A549 (cell line): Measurements from ENCODE around the gene TREM2. TPM values are rescaled to one million over a fixed set of nuclear protein-coding genes. Genes with fewer than 3 reads are reported as not detected.

Experiments used
- ATAC-seq, 2 experiments: fragments of 200-7000 bp in 1 of 2; fragments of >200 bp in 1 of 2; cut with Nextera tagmentation in 1 of 2; cut with Tn5 transposase in 1 of 2; 3 replicates each; pipeline versions ENCODE4 v1.8.0 to v1.9.1; 2018 to 2020; ENCODE audit warnings: mild to moderate bottlenecking in 1 of 2, moderate library complexity in 1 of 2
- CTCF ChIA-PET: fragments of 300-600 bp; sonication (Branson Sonifier 250); formaldehyde crosslinking; extraction: SDS; loops from one replicate; lab custom pipeline; 2021; ENCODE audit warnings: antibody characterized with exemption, inconsistent platforms; lab: Yijun Ruan, JAX
- POLR2A ChIA-PET: fragments of 350-600 bp; formaldehyde crosslinking; extraction: SDS; loops from one replicate; lab custom pipeline; 2021; ENCODE audit warnings: antibody characterized with exemption, inconsistent platforms; lab: Yijun Ruan, JAX
- DNase-seq, 2 experiments: peaks; one replicate each; pipeline versions ENCODE4 v3.0.0 to v3.0.0-alpha.2; 2011 to 2016; ENCODE audit warnings: low read depth in 1 of 2, low spot score in 1 of 2
- FAIRE-seq: peaks from 2 replicates; lab custom pipeline; 2011; peaks lifted over from hg19 to GRCh38; lab: Jason Lieb, UNC
- H3K27ac ChIP-seq, 2 experiments: fragments of >200 bp; sonication (Bioruptor Twin); formaldehyde crosslinking; 3 replicates each; pipeline ENCODE4 v1.5.1; 2016 to 2017
- H3K4me1 ChIP-seq: fragments of >200 bp; sonication (Bioruptor Twin); formaldehyde crosslinking; 3 replicates; pipeline ENCODE4 v1.6.1; 2016
- H3K4me2 ChIP-seq: fragments of >200 bp; sonication (Bioruptor Twin); formaldehyde crosslinking; 3 replicates; pipeline ENCODE4 v1.6.1; 2016
- H3K4me3 ChIP-seq: fragments of >200 bp; sonication (Bioruptor Twin); formaldehyde crosslinking; 3 replicates; pipeline ENCODE4 v1.5.1; 2016
- H3K9me3 ChIP-seq: fragments of >200 bp; sonication (Bioruptor Twin); formaldehyde crosslinking; 3 replicates; pipeline ENCODE4 v1.6.1; 2016
- BCL3 ChIP-seq: fragments of >200 bp; sonication (Bioruptor Twin); formaldehyde crosslinking; IDR thresholded peaks from 3 replicates; pipeline ENCODE4 v1.6.1; 2016
- BHLHE40 ChIP-seq: IDR thresholded peaks from 2 replicates; pipeline ENCODE4 v1.6.1; 2012; ENCODE audit warnings: low read depth, low read length, inconsistent platforms
- CEBPB ChIP-seq, 2 experiments: fragments of >200 bp in 1 of 2; sonication (Bioruptor Twin) in 1 of 2; formaldehyde crosslinking in 1 of 2; IDR thresholded peaks; 2 replicates each; pipeline ENCODE4 v1.6.1; 2012 to 2016
- CHD2 ChIP-seq: fragments of 150-350 bp; IDR thresholded peaks from 2 replicates; pipeline ENCODE4 v1.6.1; 2014; ENCODE audit warnings: low read length; ENCODE audit not compliant: partially characterized antibody
- CHD4 ChIP-seq: fragments of 200-600 bp; sonication (generic); IDR thresholded peaks from 2 replicates; pipeline ENCODE4 v1.6.1; 2016; ENCODE audit warnings: antibody characterized with exemption, mild to moderate bottlenecking, borderline replicate concordance
- CTCF ChIP-seq: fragments of >200 bp; sonication (Bioruptor Twin); formaldehyde crosslinking; IDR thresholded peaks from 3 replicates; pipeline ENCODE4 v1.5.1; 2016
- E2F6 ChIP-seq: IDR thresholded peaks from 2 replicates; pipeline ENCODE4 v1.6.1; 2012; ENCODE audit warnings: low read depth, borderline replicate concordance
- EHF ChIP-seq: fragments of 250-450 bp; sonication (Bioruptor Pico); IDR thresholded peaks from 2 replicates; pipeline ENCODE4 v1.5.0; 2020; ENCODE audit warnings: mild to moderate bottlenecking
- ELK1 ChIP-seq: fragments of 150-350 bp; IDR thresholded peaks from 2 replicates; pipeline ENCODE4 v1.6.1; 2014; ENCODE audit warnings: low read depth, mild to moderate bottlenecking, low read length
- FOSL2 ChIP-seq, 2 experiments: fragments of 450-650 bp in 1 of 2; fragments of >200 bp in 1 of 2; sonication (Bioruptor Twin) in 1 of 2; formaldehyde crosslinking; IDR thresholded peaks; 2 replicates each; pipeline versions ENCODE4 v1.5.0 to v1.6.1; 2016 to 2020; ENCODE audit warnings: mild to moderate bottlenecking in 1 of 2, moderate library complexity in 1 of 2
- FOXS1 ChIP-seq: fragments of 250-450 bp; sonication (Bioruptor Pico); IDR thresholded peaks from 2 replicates; pipeline ENCODE4 v1.5.0; 2020; ENCODE audit warnings: mild to moderate bottlenecking, moderate library complexity
- GATA3 ChIP-seq: IDR thresholded peaks from 2 replicates; pipeline ENCODE4 v1.6.1; 2012; ENCODE audit warnings: borderline replicate concordance
- HOXB5 ChIP-seq: fragments of 250-450 bp; sonication (Bioruptor Pico); IDR thresholded peaks from 2 replicates; pipeline ENCODE4 v1.5.0; 2020; ENCODE audit warnings: mild to moderate bottlenecking, moderate library complexity
- KDM5A ChIP-seq: fragments of 200-600 bp; sonication (generic); IDR thresholded peaks from 2 replicates; pipeline ENCODE4 v1.6.1; 2016; ENCODE audit warnings: antibody characterized with exemption, mild to moderate bottlenecking
- MAZ ChIP-seq: fragments of 150-350 bp; IDR thresholded peaks from 2 replicates; pipeline ENCODE4 v1.6.1; 2014; ENCODE audit warnings: antibody characterized with exemption, low read depth, low read length, borderline replicate concordance
- MYC ChIP-seq: IDR thresholded peaks from 2 replicates; pipeline ENCODE4 v1.6.1; 2012; ENCODE audit warnings: mild to moderate bottlenecking, inconsistent platforms, low read length, improper control_type of control experiment, borderline replicate concordance
- NR3C1 ChIP-seq: fragments of >200 bp; sonication (Bioruptor Twin); formaldehyde crosslinking; IDR thresholded peaks from 3 replicates; pipeline ENCODE4 v1.6.1; 2017
- PBX3 ChIP-seq: IDR thresholded peaks from 2 replicates; pipeline ENCODE4 v1.6.1; 2012
- RAD21 ChIP-seq, 2 experiments: fragments of >200 bp in 1 of 2; sonication (Bioruptor Twin) in 1 of 2; formaldehyde crosslinking in 1 of 2; IDR thresholded peaks in 1 of 2; conservative IDR thresholded peaks in 1 of 2; 2 replicates in 1 of 2; 3 replicates in 1 of 2; pipeline ENCODE4 v1.6.1; 2012 to 2018; ENCODE audit warnings: inconsistent platforms in 1 of 2
- RFX5 ChIP-seq: fragments of 450-650 bp; IDR thresholded peaks from 2 replicates; pipeline ENCODE4 v1.7.1; 2014; ENCODE audit warnings: antibody characterized with exemption, mild to moderate bottlenecking, moderate library complexity
- TFCP2L1 ChIP-seq: fragments of 250-450 bp; sonication (Bioruptor Pico); IDR thresholded peaks from 2 replicates; pipeline ENCODE4 v1.5.0; 2021; ENCODE audit warnings: mild to moderate bottlenecking
- WGBS: methylation state at CpG from one replicate; pipeline ENCODE4 v1.1.6; 2017; ENCODE audit errors: missing lambda C conversion rate; 5-methylcytosine and 5-hydroxymethylcytosine counted together
- polyA plus RNA-seq, 4 experiments: library from polyadenylated mRNA; depleted of rRNA in 3 of 4; stranded (reverse); fragments of >200 nt; fragmentation: RNase III in 1 of 4; extraction: RNeasy Plus Mini Kit Qiagen cat#74134 plus additional on column Dnase treatment in 1 of 4; gene quantifications; 2 replicates in 3 of 4; 3 replicates in 1 of 4; pipeline ENCODE4 v1.2.3, GENCODE V29; 2011 to 2017

Gene TREM2
- polyA plus RNA-seq, 2 of the 4 experiments (the other 2 are of a cell fraction): not detected

GRCh38 chr6:41159415-41160082 lies 3.4 kb downstream of the TREM2 start:
- H3K4me1 ChIP-seq: no peaks in the 10 kb centered on the region
- no peak for TF ChIP-seq KDM5A
- no peak for TF ChIP-seq CEBPB (IDR thresholded peaks at IDR 0.05)
- TF ChIP-seq ELK1: no peak
- H3K27ac ChIP-seq: no peak overlapping the region
- no peaks in the 10 kb centered on the region for H3K9me3 ChIP-seq
- ATAC-seq (no peak), FAIRE-seq (no peak), DNase-seq (no peak)
- 25% methylated on average over 5 of the region's 12 CpGs for WGBS
- no peak overlapping the region for H3K4me2 ChIP-seq
- POLR2A ChIA-PET: no interaction called here
- CTCF ChIA-PET: no interaction called here
- no peak overlapping the region for H3K4me3 ChIP-seq

- CTCF ChIA-PET: no interaction called here
- Histone ChIP-seq H3K4me3 (no peak overlapping the region), H3K9me3 (no peaks in the 10 kb centered on the region), H3K4me1 (no peaks in the 10 kb centered on the region), H3K27ac (no peak overlapping the region), H3K4me2 (no peak overlapping the region)
- 51% methylated on average over 5 of the region's 5 CpGs for WGBS
- ATAC-seq (no peak), FAIRE-seq (no peak), DNase-seq (no peak)
- TF ChIP-seq NR3C1 (no peak), PBX3 (no peak), EHF (CRISPR knock-in tag) (no peak), CHD4 (no peak), BCL3 (no peak), FOXS1 (CRISPR knock-in tag) (no peak), E2F6 (no peak), MYC (no peak), BHLHE40 (no peak), HOXB5 (CRISPR knock-in tag) (no peak), FOSL2 (IDR thresholded peaks at IDR 0.05) (no peak), FOSL2 (CRISPR knock-in tag; IDR thresholded peaks at IDR 0.05) (no peak), CTCF (no peak), CHD2 (no peak), RFX5 (no peak), GATA3 (no peak), RAD21 (conservative IDR thresholded peaks at IDR 0.05 in 1 of 2, IDR thresholded peaks at IDR 0.05 in 1 of 2) (no peak), TFCP2L1 (CRISPR knock-in tag) (no peak), MAZ (no peak)
- POLR2A ChIA-PET: no interaction called here
These were observed 5.6 kb downstream of the TREM2 start for GRCh38 chr6:41157323-41157722.
